Endothelial cell of umbilical vein (primary cell): ENCODE data around the gene SCAI. TPM values are rescaled to one million over a fixed set of nuclear protein-coding genes. Genes with fewer than 3 reads are reported as not detected.

ENCODE experiments used
- BruUV-seq: library from RNA; stranded (reverse); fragments of 400-500 nt; replicated peaks from 2 replicates; lab custom pipeline; 2021; lab: Mats Ljungman, UMichigan
- CTCF ChIA-PET: fragments of 300-600, 350-600 bp; sonication (Branson Sonifier 250); formaldehyde crosslinking; loops from one replicate; lab custom pipeline; 2021; ENCODE audit warnings: antibody characterized with exemption, inconsistent platforms; lab: Charles Lee
- POLR2A ChIA-PET: fragments of 300-600, 350-600 bp; sonication (Branson Sonifier 250); formaldehyde crosslinking; loops from one replicate; lab custom pipeline; 2021; ENCODE audit warnings: antibody characterized with exemption, inconsistent platforms; lab: Charles Lee
- DNase-seq: peaks from one replicate; pipeline ENCODE4 v3.0.0-alpha.2; 2011; ENCODE audit warnings: low read depth, low spot score
- FAIRE-seq: peaks from 2 replicates; lab custom pipeline; 2011; peaks lifted over from hg19 to GRCh38; lab: Jason Lieb, UNC
- H2AFZ ChIP-seq: 2 replicates; pipeline ENCODE4 v1.6.0; 2012; ENCODE audit warnings: low read depth, low read length, control low read depth, inconsistent platforms
- H3K27ac ChIP-seq: 2 replicates; pipeline ENCODE4 v1.5.1; 2011; ENCODE audit warnings: low read depth, mild to moderate bottlenecking, control low read depth, low read length, moderate library complexity; ENCODE audit not compliant: insufficient read depth
- H3K27me3 ChIP-seq, 2 experiments: 2 replicates each; pipeline versions ENCODE4 v1.6.0 to v1.6.1; 2011; ENCODE audit warnings: low read length in 2 of 2, mixed read lengths in 1 of 2; ENCODE audit not compliant: control insufficient read depth in 2 of 2, insufficient read depth in 2 of 2
- H3K36me3 ChIP-seq, 2 experiments: 2 replicates in 1 of 2; 3 replicates in 1 of 2; pipeline ENCODE4 v1.5.1; 2011; ENCODE audit warnings: low read length in 2 of 2, mild to moderate bottlenecking in 1 of 2, moderate library complexity in 1 of 2; ENCODE audit not compliant: control insufficient read depth in 2 of 2, insufficient read depth in 2 of 2; ENCODE audit errors: extremely low read depth in 1 of 2
- H3K4me1 ChIP-seq: 3 replicates; pipeline ENCODE4 v1.5.1; 2011; ENCODE audit warnings: mild to moderate bottlenecking, low read length; ENCODE audit not compliant: control insufficient read depth, insufficient read depth; ENCODE audit errors: extremely low read depth
- H3K4me2 ChIP-seq: 2 replicates; pipeline ENCODE4 v1.6.1; 2011; ENCODE audit warnings: low read length, control low read depth, mixed read lengths; ENCODE audit not compliant: insufficient read depth
- H3K4me3 ChIP-seq, 3 experiments: fragments of 200-600 bp in 1 of 3; sonication (generic), shearing (Covaris generic) in 1 of 3; replicated peaks in 1 of 3; 2 replicates each; pipeline ENCODE4 v1.5.1; 2011 to 2016; ENCODE audit warnings: control low read depth in 3 of 3, low read length in 3 of 3, mild to moderate bottlenecking in 2 of 3, inconsistent platforms in 1 of 3, low read depth in 1 of 3, moderate library complexity in 1 of 3; ENCODE audit not compliant: insufficient read depth in 1 of 3
- H3K79me2 ChIP-seq: 2 replicates; pipeline ENCODE4 v1.6.0; 2012; ENCODE audit warnings: low read length, inconsistent platforms; ENCODE audit not compliant: control insufficient read depth, insufficient read depth
- H3K9ac ChIP-seq: replicated peaks from 2 replicates; pipeline ENCODE3; 2011; ENCODE audit warnings: low read length, control low read depth; ENCODE audit not compliant: insufficient read depth; ENCODE audit errors: extremely low read depth
- H3K9me1 ChIP-seq: replicated peaks from 3 replicates; pipeline ENCODE4 v1.6.0; 2011; ENCODE audit warnings: mild to moderate bottlenecking, low read length; ENCODE audit not compliant: control insufficient read depth, insufficient read depth; ENCODE audit errors: extremely low read depth
- H3K9me3 ChIP-seq: replicated peaks from 2 replicates; pipeline ENCODE4 v1.5.1; 2012; ENCODE audit warnings: low read length, inconsistent platforms; ENCODE audit not compliant: control insufficient read depth, insufficient read depth
- H4K20me1 ChIP-seq: replicated peaks from 2 replicates; pipeline ENCODE3; 2011; ENCODE audit warnings: mild to moderate bottlenecking, low read length; ENCODE audit not compliant: control insufficient read depth, insufficient read depth; ENCODE audit errors: extremely low read depth
- CTCF ChIP-seq, 2 donors: IDR thresholded peaks; 1 replicate in 1 of 2; 2 replicates in 1 of 2; pipeline ENCODE4 v1.5.1; 2011; ENCODE audit warnings: low read length in 2 of 2, mild to moderate bottlenecking in 2 of 2, moderate library complexity in 2 of 2, control low read depth in 1 of 2, inconsistent platforms in 1 of 2, low read depth in 1 of 2; ENCODE audit not compliant: insufficient read depth in 1 of 2; ENCODE audit errors: extremely low read depth in 1 of 2
- EZH2 ChIP-seq: IDR thresholded peaks from 2 replicates; pipeline ENCODE4 v1.6.1; 2012; ENCODE audit warnings: borderline replicate concordance, low read depth, mild to moderate bottlenecking, moderate library complexity, low read length, inconsistent platforms; ENCODE audit not compliant: severe bottlenecking
- FOS ChIP-seq: IDR thresholded peaks from 2 replicates; pipeline ENCODE4 v1.6.1; 2011; ENCODE audit warnings: mild to moderate bottlenecking, low read length, moderate library complexity, borderline replicate concordance; ENCODE audit not compliant: insufficient read depth
- GATA2 ChIP-seq: IDR thresholded peaks from 2 replicates; pipeline ENCODE4 v1.7.0; 2011; ENCODE audit warnings: low read depth, mild to moderate bottlenecking, moderate library complexity, mixed read lengths, low read length; ENCODE audit not compliant: insufficient read length, insufficient read depth
- JUN ChIP-seq: IDR thresholded peaks from 2 replicates; pipeline ENCODE4 v1.6.1; 2011; ENCODE audit warnings: borderline replicate concordance, low read depth; ENCODE audit not compliant: insufficient read length, insufficient read depth
- MAX ChIP-seq: IDR thresholded peaks from 2 replicates; pipeline ENCODE4 v1.6.1; 2011; ENCODE audit not compliant: insufficient read depth, insufficient read length
- MYC ChIP-seq: IDR thresholded peaks from one replicate; pipeline ENCODE4 v1.6.1; 2011; ENCODE audit warnings: mild to moderate bottlenecking, low read depth, low read length
- POLR2A ChIP-seq: IDR thresholded peaks from 2 replicates; pipeline ENCODE4 v1.6.1; 2012; ENCODE audit warnings: low read depth, mild to moderate bottlenecking, control low read depth, low read length
- POLR2AphosphoS5 ChIP-seq: IDR thresholded peaks from 2 replicates; pipeline ENCODE4 v1.6.1; 2012; ENCODE audit warnings: low read depth, mild to moderate bottlenecking, control low read depth, low read length, moderate library complexity; ENCODE audit not compliant: insufficient read depth
- dilution Hi-C: fragments of 300-500 bp; cut with MboI; formaldehyde crosslinking; loops from one replicate; pipeline ENCODE4 v1.15.0; 2019; ENCODE audit warnings: low sequenced_read_pairs; ENCODE audit not compliant: extremely low pct_ligation_motif_present
- intact Hi-C: fragments of 100-400 bp; cut with micrococcal nuclease; formaldehyde crosslinking; loops from one replicate; pipeline ENCODE4 v1.10.0; 2022
- polyA plus RNA-seq, 4 experiments: library from polyadenylated mRNA; depleted of rRNA in 3 of 4; stranded (reverse) in 3 of 4; unstranded in 1 of 4; fragments of >200 nt; gene quantifications; 2 replicates each; pipeline versions ENCODE4 v1.2.1 to v1.2.3, GENCODE V29; 2011 to 2012; ENCODE audit warnings: missing spikeins in 1 of 4
- total RNA-seq: library from RNA; stranded (reverse); gene quantifications from 2 replicates; pipeline ENCODE4 v1.2.3, GENCODE V29; 2021

Gene SCAI
- total and polyA plus RNA-seq, 2 donors (not counting 3 experiments of a cell fraction or from before 2014, with no cell fraction given): 2.0 to 9.3 TPM

GRCh38 chr9:125134976-125135375 lies 8.4 kb downstream of the SCAI start:
- no peak overlapping the region for H3K27ac ChIP-seq
- H4K20me1 ChIP-seq: no peaks in the 10 kb centered on the region
- no peak overlapping the region for H3K4me2 ChIP-seq
- no peaks in the 10 kb centered on the region for H3K9me1 ChIP-seq
- TF ChIP-seq MYC (no peak), POLR2A (no peak), FOS (no peak), POLR2AphosphoS5 (no peak), JUN (no peak), GATA2 (no peak), EZH2 (no peak), CTCF (IDR thresholded peaks at IDR 0.05; ENCODE audit: extremely low read depth in 1 of 2, insufficient read depth in 1 of 2, low read depth in 1 of 2, low read length in 2 of 2) (no peak), MAX (no peak)
- H3K79me2 ChIP-seq: no peaks in the 10 kb centered on the region
- no peak for DNase-seq
- no peaks in the 10 kb centered on the region for H3K36me3 ChIP-seq
- BruUV-seq: no TSS peak
- no peak overlapping the region for H2AFZ ChIP-seq
- no peak overlapping the region for H3K9ac ChIP-seq
- intact Hi-C loops: no loop called here
- CTCF ChIA-PET: no interaction called here
- no peaks in the 10 kb centered on the region for H3K9me3 ChIP-seq
- H3K27me3 ChIP-seq: no peaks in the 10 kb centered on the region
- dilution Hi-C loops: no loop called here
- POLR2A ChIA-PET: no interaction called here
- H3K4me3 ChIP-seq: no peak overlapping the region
- no peaks in the 10 kb centered on the region for H3K4me1 ChIP-seq
- no peak for FAIRE-seq
